WTC11 (cell line): ENCODE measurements around the gene FAF1. TPM values are rescaled to one million over a fixed set of nuclear protein-coding genes. Genes with fewer than 3 reads are reported as not detected.

Source experiments
- ATAC-seq: fragments of 200-7000 bp; cut with Tn5 transposase; 2 replicates; pipeline ENCODE4 v1.10.0; 2021; ENCODE audit warnings: mild to moderate bottlenecking, moderate library complexity
- CTCF ChIA-PET: fragments of 300-600 bp; sonication (Branson Sonifier 250); formaldehyde crosslinking; loops from one replicate; lab custom pipeline; 2021; ENCODE audit warnings: antibody characterized with exemption; lab: Charles Lee
- POLR2A ChIA-PET: fragments of 350-600 bp; sonication (Branson Sonifier 250); formaldehyde crosslinking; loops from one replicate; lab custom pipeline; 2021; ENCODE audit warnings: antibody characterized with exemption; lab: Charles Lee
- DNase-seq: peaks from one replicate; pipeline ENCODE4 v3.0.0; 2021; ENCODE audit warnings: low spot score
- H3K27ac Mint-ChIP-seq: 2 replicates; pipeline ENCODE4 v1.8.0; 2021; ENCODE audit warnings: mixed read lengths
- H3K27me3 Mint-ChIP-seq: 2 replicates; pipeline ENCODE4 v1.8.0; 2021; ENCODE audit warnings: low read depth, mild to moderate bottlenecking, moderate library complexity, mixed read lengths
- H3K36me3 Mint-ChIP-seq: 2 replicates; pipeline ENCODE4 v1.8.0; 2021; ENCODE audit warnings: mixed read lengths
- H3K4me1 Mint-ChIP-seq: 2 replicates; pipeline ENCODE4 v1.8.0; 2022; ENCODE audit warnings: mixed read lengths
- H3K4me3 Mint-ChIP-seq: 2 replicates; pipeline ENCODE4 v1.8.0; 2021; ENCODE audit warnings: mild to moderate bottlenecking, moderate library complexity, mixed read lengths
- H3K9me3 Mint-ChIP-seq: 2 replicates; pipeline ENCODE4 v1.8.0; 2021; ENCODE audit warnings: mixed read lengths
- ARID4B ChIP-seq: sonication (generic); formaldehyde crosslinking; IDR thresholded peaks from 2 replicates; pipeline ENCODE4 v1.8.0; 2023; ENCODE audit warnings: missing genetic modification reagents, mild to moderate bottlenecking, borderline replicate concordance
- ATF1 ChIP-seq: sonication (generic); formaldehyde crosslinking; IDR thresholded peaks from 2 replicates; pipeline ENCODE4 v1.8.1; 2023; ENCODE audit warnings: mild to moderate bottlenecking, moderate library complexity, missing genetic modification reagents
- CREB1 ChIP-seq: sonication (generic); formaldehyde crosslinking; IDR thresholded peaks from 2 replicates; pipeline ENCODE4 v1.8.0; 2023; ENCODE audit warnings: mild to moderate bottlenecking, missing genetic modification reagents
- E2F1 ChIP-seq: sonication (generic); formaldehyde crosslinking; IDR thresholded peaks from 2 replicates; pipeline ENCODE4 v1.8.0; 2022; ENCODE audit warnings: mild to moderate bottlenecking, missing genetic modification reagents
- E2F4 ChIP-seq: sonication (generic); formaldehyde crosslinking; IDR thresholded peaks from 2 replicates; pipeline ENCODE4 v1.8.1; 2022; ENCODE audit warnings: low read depth, mild to moderate bottlenecking, moderate library complexity, missing genetic modification reagents, borderline replicate concordance
- ESRRA ChIP-seq: sonication (generic); formaldehyde crosslinking; IDR thresholded peaks from 2 replicates; pipeline ENCODE4 v1.8.1; 2022; ENCODE audit warnings: mild to moderate bottlenecking, missing genetic modification reagents, borderline replicate concordance
- GTF2I ChIP-seq: fragments of 250-450 bp; sonication (Bioruptor Pico); conservative IDR thresholded peaks from 2 replicates; pipeline ENCODE4 v1.4.0; 2021; ENCODE audit warnings: mild to moderate bottlenecking
- HMGA2 ChIP-seq: fragments of 250-450 bp; sonication (Bioruptor Pico); IDR thresholded peaks from 2 replicates; pipeline ENCODE4 v1.4.0; 2021; ENCODE audit warnings: mild to moderate bottlenecking, moderate library complexity
- NR2C2 ChIP-seq: sonication (generic); formaldehyde crosslinking; IDR thresholded peaks from 2 replicates; pipeline ENCODE4 v1.8.0; 2022; ENCODE audit warnings: mild to moderate bottlenecking, missing genetic modification reagents
- NR3C1 ChIP-seq: sonication (generic); formaldehyde crosslinking; conservative IDR thresholded peaks from 2 replicates; pipeline ENCODE4 v1.8.1; 2023; ENCODE audit warnings: low read depth, mild to moderate bottlenecking, missing genetic modification reagents
- STAT6 ChIP-seq: sonication (generic); formaldehyde crosslinking; conservative IDR thresholded peaks from 2 replicates; pipeline ENCODE4 v1.8.1; 2023; ENCODE audit warnings: mild to moderate bottlenecking, low read depth, missing genetic modification reagents, moderate library complexity
- TEAD1 ChIP-seq: sonication (generic); formaldehyde crosslinking; IDR thresholded peaks from 2 replicates; pipeline ENCODE4 v1.8.0; 2022; ENCODE audit warnings: mild to moderate bottlenecking, missing genetic modification reagents
- ZBTB43 ChIP-seq: sonication (generic); formaldehyde crosslinking; IDR thresholded peaks from 2 replicates; pipeline ENCODE4 v1.8.1; 2023; ENCODE audit warnings: mild to moderate bottlenecking, missing genetic modification reagents
- ZNF138 ChIP-seq: sonication (generic); formaldehyde crosslinking; conservative IDR thresholded peaks from 2 replicates; pipeline ENCODE4 v1.8.1; 2022; ENCODE audit warnings: mild to moderate bottlenecking, moderate library complexity, missing genetic modification reagents
- ZNF423 ChIP-seq: fragments of 250-450 bp; sonication (Bioruptor Pico); IDR thresholded peaks from 2 replicates; pipeline ENCODE4 v2.1.2; 2022; ENCODE audit warnings: mild to moderate bottlenecking, moderate library complexity
- ZNF425 ChIP-seq: fragments of 250-450 bp; sonication (Bioruptor Pico); conservative IDR thresholded peaks from 2 replicates; pipeline ENCODE4 v1.9.0; 2021; ENCODE audit warnings: mild to moderate bottlenecking
- ZNF512 ChIP-seq: sonication (generic); formaldehyde crosslinking; IDR thresholded peaks from 2 replicates; pipeline ENCODE4 v1.8.1; 2022; ENCODE audit warnings: missing genetic modification reagents, borderline replicate concordance
- total RNA-seq: library from RNA; stranded (reverse); gene quantifications from 3 replicates; pipeline ENCODE4 v1.2.3, GENCODE V29; 2021

FAF1 gene
- total RNA-seq, 1 experiment from 2014 or later, result 53.5 TPM

- no peak for TF ChIP-seq E2F4 (CRISPR knock-in tag)
Measured at GRCh38 chr1:50603274-50604271, 356.5 kb downstream of the FAF1 start (continued).

GRCh38 chr1:50599546-50599945 lies 360.5 kb downstream of the FAF1 start:
- TF ChIP-seq ZNF425 (CRISPR knock-in tag) (no peak), STAT6 (CRISPR knock-in tag) (no peak), ZNF138 (no peak), ATF1 (CRISPR knock-in tag) (no peak), NR2C2 (CRISPR knock-in tag) (no peak), ZNF512 (CRISPR knock-in tag) (no peak), GTF2I (CRISPR knock-in tag) (no peak), TEAD1 (CRISPR knock-in tag) (no peak), ESRRA (CRISPR knock-in tag) (no peak), ARID4B (no peak), E2F4 (CRISPR knock-in tag) (no peak), NR3C1 (CRISPR knock-in tag) (no peak), E2F1 (CRISPR knock-in tag) (no peak), CREB1 (CRISPR knock-in tag) (no peak), ZBTB43 (no peak), ZNF423 (CRISPR knock-in tag) (no peak), HMGA2 (no peak)
- TF ChIP-seq, all 79 proteins: peak for 0
- no peak for ATAC-seq
- CTCF ChIA-PET, result no interaction called here
- POLR2A ChIA-PET, result no interaction called here
- no peak overlapping the region for H3K4me3 Mint-ChIP-seq
- no peaks in the 10 kb centered on the region for H3K9me3 Mint-ChIP-seq
- no peak overlapping the region for H3K27ac Mint-ChIP-seq
- no peak for DNase-seq
- H3K4me1 Mint-ChIP-seq, result peaks cover 5% of the 10 kb centered on the region; the same call in 1 of the 2 replicates
- H3K36me3 Mint-ChIP-seq, result 0 out of 2 replicates have a peak, but pooled peaks cover 5% of the 10 kb centered on the region
- no peaks in the 10 kb centered on the region for H3K27me3 Mint-ChIP-seq
